K562 (cell line): ENCODE measurements around the gene LRFN2. TPM values are rescaled to one million over a fixed set of nuclear protein-coding genes. Genes with fewer than 3 reads are reported as not detected.

Source experiments
- BRCA1 ChIP-seq, 2 experiments: fragments of 450-650 bp in 1 of 2; sonication (generic) in 1 of 2; formaldehyde crosslinking in 1 of 2; IDR thresholded peaks; 2 replicates each; pipeline versions ENCODE4 v1.5.0 to v1.6.1; 2017 to 2020; ENCODE audit warnings: mild to moderate bottlenecking in 1 of 2, missing genetic modification reagents in 1 of 2
- KLF16 ChIP-seq: IDR thresholded peaks from 2 replicates; pipeline ENCODE4 v1.6.1; 2016; ENCODE audit warnings: antibody characterized with exemption
- MCM3 ChIP-seq: fragments of 450-650 bp; IDR thresholded peaks from 2 replicates; pipeline ENCODE4 v1.6.1; 2016
- NCOA6 ChIP-seq: fragments of 450-650 bp; IDR thresholded peaks from 2 replicates; pipeline ENCODE4 v1.6.1; 2017; ENCODE audit warnings: mild to moderate bottlenecking
- NFIX ChIP-seq: fragments of 250-450 bp; sonication (Bioruptor Pico); IDR thresholded peaks from 2 replicates; pipeline ENCODE4 v1.4.0; 2020; ENCODE audit warnings: low read depth, mild to moderate bottlenecking, moderate library complexity
- PHB2 ChIP-seq: fragments of 450-650 bp; IDR thresholded peaks from 2 replicates; pipeline ENCODE4 v1.6.1; 2017; ENCODE audit warnings: low read depth
- POLR2H ChIP-seq: IDR thresholded peaks from 2 replicates; pipeline ENCODE4 v1.6.1; 2016; ENCODE audit warnings: missing genetic modification characterization, low read depth, mild to moderate bottlenecking, control low read depth, missing compliant biosample characterization, moderate library complexity
- POLR3A ChIP-seq: IDR thresholded peaks from 2 replicates; pipeline ENCODE4 v1.6.1; 2011; ENCODE audit warnings: borderline replicate concordance, mild to moderate bottlenecking, moderate library complexity; ENCODE audit not compliant: insufficient read length, insufficient read depth; ENCODE audit errors: extremely low read depth
- RCOR1 ChIP-seq, 2 experiments: IDR thresholded peaks; 2 replicates each; pipeline ENCODE4 v1.6.1; 2012; ENCODE audit warnings: low read depth in 2 of 2, low read length in 2 of 2, borderline replicate concordance in 1 of 2, improper control_type of control experiment in 1 of 2
- TAL1 ChIP-seq: fragments of 450-650 bp; IDR thresholded peaks from 2 replicates; pipeline ENCODE4 v1.6.1; 2016; ENCODE audit warnings: mild to moderate bottlenecking
- ZNF140 ChIP-seq: fragments of 250-450 bp; sonication (Bioruptor Pico); IDR thresholded peaks from 2 replicates; pipeline ENCODE4 v1.8.0; 2021; ENCODE audit warnings: moderate library complexity, mild to moderate bottlenecking, inconsistent platforms
- polyA plus RNA-seq, 8 experiments: library from polyadenylated mRNA; depleted of rRNA in 4 of 8; stranded (reverse) in 5 of 8; unstranded in 3 of 8; fragments of >200 nt; fragmentation: Nextera tagmentation in 2 of 8; fragmentation: Illumina TruSeq in 1 of 8; extraction: Ambion mirVana in 2 of 8; extraction: Trizol in 1 of 8; gene quantifications; 2 replicates each; pipeline versions ENCODE4 v1.2.1 to v1.2.3, GENCODE V29; 2011 to 2014; ENCODE audit warnings: inconsistent platforms in 1 of 8, missing spikeins in 1 of 8
- total RNA-seq, 7 experiments: library from RNA; depleted of rRNA in 6 of 7; stranded (reverse); fragments of >200 nt in 6 of 7; fragmentation: Illumina TruSeq in 2 of 7; extraction: Trizol in 2 of 7; gene quantifications; 2 replicates each; pipeline versions ENCODE4 v1.2.1 to v1.2.3, GENCODE V29; 2011 to 2021; ENCODE audit warnings: low replicate concordance in 1 of 7
- TF ChIP-seq, protein P1 (sequence below): fragments of 450-650 bp; IDR thresholded peaks from 2 replicates; pipeline ENCODE4 v1.6.1; 2016; ENCODE audit warnings: low read depth
- TF ChIP-seq, protein P2 (sequence below): fragments of 200-800 bp; sonication (Bioruptor generic); IDR thresholded peaks from 2 replicates; pipeline ENCODE4 v1.6.1; 2017; ENCODE audit warnings: missing genetic modification characterization, missing compliant biosample characterization
- TF ChIP-seq, protein P3 (sequence below): fragments of 250-450 bp; sonication (Bioruptor Pico); IDR thresholded peaks from 2 replicates; pipeline ENCODE4 v1.4.0; 2020; ENCODE audit warnings: mild to moderate bottlenecking, moderate library complexity
- TF ChIP-seq, protein P4 (sequence below): fragments of 250-450 bp; sonication (Bioruptor Pico); IDR thresholded peaks from 2 replicates; pipeline ENCODE4 v1.9.0; 2021; ENCODE audit warnings: mild to moderate bottlenecking

The LRFN2 gene
- total and polyA plus RNA-seq, 9 of the 15 experiments (the other 6 are each of a cell fraction or from before 2014, with no cell fraction given), result not detected

DNA sequence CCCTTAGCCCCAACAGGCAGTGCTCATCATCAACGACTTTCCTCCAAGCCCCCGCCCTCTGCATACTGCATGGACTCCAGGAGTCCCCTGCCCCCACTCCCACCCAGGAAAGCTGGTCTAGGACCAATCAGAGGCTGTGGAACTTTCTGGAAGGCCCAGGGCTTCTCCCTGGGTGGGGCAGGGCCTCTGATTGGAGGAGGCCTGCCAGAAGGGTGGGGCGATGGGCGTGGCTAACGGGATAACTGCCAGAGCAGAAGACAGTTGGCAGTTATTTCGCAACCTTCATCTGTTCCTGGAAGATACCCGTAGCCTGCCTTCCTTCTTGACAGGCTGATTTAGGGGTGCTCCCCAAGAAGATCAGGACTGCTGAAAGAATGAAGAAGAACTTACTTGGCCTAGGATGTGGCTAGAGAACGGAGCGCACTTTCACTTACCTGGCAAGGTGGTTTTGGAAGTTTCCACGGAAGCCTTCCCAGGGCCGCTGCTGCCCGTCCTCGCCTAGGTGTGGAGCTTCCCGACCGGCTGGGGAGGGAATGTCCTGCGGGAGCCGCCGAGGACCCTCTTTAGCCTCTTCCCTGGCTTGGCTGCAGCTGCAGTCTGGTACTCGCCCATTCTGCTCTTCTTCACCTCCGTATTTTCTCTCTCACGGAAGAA is 209.0 kb downstream of the LRFN2 start (continued):
- TF ChIP-seq BRCA1 (IDR thresholded peaks at IDR 0.05), result no peak
- TF ChIP-seq BRCA1 (CRISPR knock-in tag; IDR thresholded peaks at IDR 0.05), result no peak
- TF ChIP-seq, protein P1, sequence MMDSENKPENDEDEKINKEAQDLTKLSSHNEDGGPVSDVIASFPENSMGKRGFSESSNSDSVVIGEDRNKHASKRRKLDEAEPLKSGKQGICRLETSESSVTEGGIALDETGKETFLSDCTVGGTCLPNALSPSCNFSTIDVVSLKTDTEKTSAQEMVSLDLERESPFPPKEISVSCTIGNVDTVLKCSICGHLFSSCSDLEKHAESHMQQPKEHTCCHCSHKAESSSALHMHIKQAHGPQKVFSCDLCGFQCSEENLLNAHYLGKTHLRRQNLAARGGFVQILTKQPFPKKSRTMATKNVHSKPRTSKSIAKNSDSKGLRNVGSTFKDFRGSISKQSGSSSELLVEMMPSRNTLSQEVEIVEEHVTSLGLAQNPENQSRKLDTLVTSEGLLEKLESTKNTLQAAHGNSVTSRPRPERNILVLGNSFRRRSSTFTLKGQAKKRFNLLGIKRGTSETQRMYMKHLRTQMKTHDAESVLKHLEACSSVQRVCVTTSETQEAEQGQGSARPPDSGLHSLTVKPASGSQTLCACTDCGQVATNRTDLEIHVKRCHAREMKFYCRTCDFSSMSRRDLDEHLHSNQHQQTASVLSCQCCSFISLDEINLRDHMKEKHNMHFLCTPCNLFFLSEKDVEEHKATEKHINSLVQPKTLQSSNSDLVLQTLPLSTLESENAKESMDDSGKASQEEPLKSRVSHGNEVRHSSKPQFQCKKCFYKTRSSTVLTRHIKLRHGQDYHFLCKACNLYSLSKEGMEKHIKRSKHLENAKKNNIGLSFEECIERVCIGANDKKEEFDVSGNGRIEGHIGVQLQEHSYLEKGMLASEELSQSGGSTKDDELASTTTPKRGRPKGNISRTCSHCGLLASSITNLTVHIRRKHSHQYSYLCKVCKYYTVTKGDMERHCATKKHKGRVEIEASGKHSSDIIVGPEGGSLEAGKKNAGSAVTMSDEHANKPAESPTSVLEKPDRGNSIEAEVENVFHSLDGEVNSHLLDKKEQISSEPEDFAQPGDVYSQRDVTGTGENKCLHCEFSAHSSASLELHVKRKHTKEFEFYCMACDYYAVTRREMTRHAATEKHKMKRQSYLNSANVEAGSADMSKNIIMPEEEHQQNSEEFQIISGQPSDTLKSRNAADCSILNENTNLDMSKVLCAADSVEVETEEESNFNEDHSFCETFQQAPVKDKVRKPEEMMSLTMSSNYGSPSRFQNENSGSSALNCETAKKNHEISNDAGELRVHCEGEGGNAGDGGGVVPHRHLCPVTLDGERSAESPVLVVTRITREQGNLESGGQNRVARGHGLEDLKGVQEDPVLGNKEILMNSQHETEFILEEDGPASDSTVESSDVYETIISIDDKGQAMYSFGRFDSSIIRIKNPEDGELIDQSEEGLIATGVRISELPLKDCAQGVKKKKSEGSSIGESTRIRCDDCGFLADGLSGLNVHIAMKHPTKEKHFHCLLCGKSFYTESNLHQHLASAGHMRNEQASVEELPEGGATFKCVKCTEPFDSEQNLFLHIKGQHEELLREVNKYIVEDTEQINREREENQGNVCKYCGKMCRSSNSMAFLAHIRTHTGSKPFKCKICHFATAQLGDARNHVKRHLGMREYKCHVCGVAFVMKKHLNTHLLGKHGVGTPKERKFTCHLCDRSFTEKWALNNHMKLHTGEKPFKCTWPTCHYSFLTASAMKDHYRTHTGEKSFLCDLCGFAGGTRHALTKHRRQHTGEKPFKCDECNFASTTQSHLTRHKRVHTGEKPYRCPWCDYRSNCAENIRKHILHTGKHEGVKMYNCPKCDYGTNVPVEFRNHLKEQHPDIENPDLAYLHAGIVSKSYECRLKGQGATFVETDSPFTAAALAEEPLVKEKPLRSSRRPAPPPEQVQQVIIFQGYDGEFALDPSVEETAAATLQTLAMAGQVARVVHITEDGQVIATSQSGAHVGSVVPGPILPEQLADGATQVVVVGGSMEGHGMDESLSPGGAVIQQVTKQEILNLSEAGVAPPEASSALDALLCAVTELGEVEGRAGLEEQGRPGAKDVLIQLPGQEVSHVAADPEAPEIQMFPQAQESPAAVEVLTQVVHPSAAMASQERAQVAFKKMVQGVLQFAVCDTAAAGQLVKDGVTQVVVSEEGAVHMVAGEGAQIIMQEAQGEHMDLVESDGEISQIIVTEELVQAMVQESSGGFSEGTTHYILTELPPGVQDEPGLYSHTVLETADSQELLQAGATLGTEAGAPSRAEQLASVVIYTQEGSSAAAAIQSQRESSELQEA, result no peak
- no peak for TF ChIP-seq NFIX
- TF ChIP-seq, protein P2, sequence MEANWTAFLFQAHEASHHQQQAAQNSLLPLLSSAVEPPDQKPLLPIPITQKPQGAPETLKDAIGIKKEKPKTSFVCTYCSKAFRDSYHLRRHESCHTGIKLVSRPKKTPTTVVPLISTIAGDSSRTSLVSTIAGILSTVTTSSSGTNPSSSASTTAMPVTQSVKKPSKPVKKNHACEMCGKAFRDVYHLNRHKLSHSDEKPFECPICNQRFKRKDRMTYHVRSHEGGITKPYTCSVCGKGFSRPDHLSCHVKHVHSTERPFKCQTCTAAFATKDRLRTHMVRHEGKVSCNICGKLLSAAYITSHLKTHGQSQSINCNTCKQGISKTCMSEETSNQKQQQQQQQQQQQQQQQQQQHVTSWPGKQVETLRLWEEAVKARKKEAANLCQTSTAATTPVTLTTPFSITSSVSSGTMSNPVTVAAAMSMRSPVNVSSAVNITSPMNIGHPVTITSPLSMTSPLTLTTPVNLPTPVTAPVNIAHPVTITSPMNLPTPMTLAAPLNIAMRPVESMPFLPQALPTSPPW, result peak; percentile 61; the same call in 1 of the 2 replicates
- no peak for TF ChIP-seq NCOA6
- no peak for TF ChIP-seq POLR2H
- no peak for TF ChIP-seq POLR3A
- peak in 1 of 2 experiments; percentile 39; a peak in 1 of 4 replicates for TF ChIP-seq RCOR1 (IDR thresholded peaks at IDR 0.05; ENCODE audit: borderline replicate concordance in 1 of 2, low read depth in 2 of 2, low read length in 2 of 2)
- peak; percentile 62 for TF ChIP-seq KLF16
- TF ChIP-seq MCM3, result no peak
- TF ChIP-seq TAL1, result peak; percentile 69
- no peak for TF ChIP-seq PHB2
- TF ChIP-seq, protein P3, sequence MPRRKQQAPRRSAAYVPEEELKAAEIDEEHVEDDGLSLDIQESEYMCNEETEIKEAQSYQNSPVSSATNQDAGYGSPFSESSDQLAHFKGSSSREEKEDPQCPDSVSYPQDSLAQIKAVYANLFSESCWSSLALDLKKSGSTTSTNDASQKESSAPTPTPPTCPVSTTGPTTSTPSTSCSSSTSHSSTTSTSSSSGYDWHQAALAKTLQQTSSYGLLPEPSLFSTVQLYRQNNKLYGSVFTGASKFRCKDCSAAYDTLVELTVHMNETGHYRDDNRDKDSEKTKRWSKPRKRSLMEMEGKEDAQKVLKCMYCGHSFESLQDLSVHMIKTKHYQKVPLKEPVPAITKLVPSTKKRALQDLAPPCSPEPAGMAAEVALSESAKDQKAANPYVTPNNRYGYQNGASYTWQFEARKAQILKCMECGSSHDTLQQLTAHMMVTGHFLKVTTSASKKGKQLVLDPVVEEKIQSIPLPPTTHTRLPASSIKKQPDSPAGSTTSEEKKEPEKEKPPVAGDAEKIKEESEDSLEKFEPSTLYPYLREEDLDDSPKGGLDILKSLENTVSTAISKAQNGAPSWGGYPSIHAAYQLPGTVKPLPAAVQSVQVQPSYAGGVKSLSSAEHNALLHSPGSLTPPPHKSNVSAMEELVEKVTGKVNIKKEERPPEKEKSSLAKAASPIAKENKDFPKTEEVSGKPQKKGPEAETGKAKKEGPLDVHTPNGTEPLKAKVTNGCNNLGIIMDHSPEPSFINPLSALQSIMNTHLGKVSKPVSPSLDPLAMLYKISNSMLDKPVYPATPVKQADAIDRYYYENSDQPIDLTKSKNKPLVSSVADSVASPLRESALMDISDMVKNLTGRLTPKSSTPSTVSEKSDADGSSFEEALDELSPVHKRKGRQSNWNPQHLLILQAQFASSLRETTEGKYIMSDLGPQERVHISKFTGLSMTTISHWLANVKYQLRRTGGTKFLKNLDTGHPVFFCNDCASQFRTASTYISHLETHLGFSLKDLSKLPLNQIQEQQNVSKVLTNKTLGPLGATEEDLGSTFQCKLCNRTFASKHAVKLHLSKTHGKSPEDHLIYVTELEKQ, result no peak
- TF ChIP-seq, protein P4, sequence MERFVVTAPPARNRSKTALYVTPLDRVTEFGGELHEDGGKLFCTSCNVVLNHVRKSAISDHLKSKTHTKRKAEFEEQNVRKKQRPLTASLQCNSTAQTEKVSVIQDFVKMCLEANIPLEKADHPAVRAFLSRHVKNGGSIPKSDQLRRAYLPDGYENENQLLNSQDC (CRISPR knock-in tag), result no peak
- TF ChIP-seq ZNF140 (CRISPR knock-in tag), result no peak
